ENCODE measurements around the gene SLC66A3. TPM values are rescaled to one million over a fixed set of nuclear protein-coding genes. Genes with fewer than 3 reads are reported as not detected.

Gene SLC66A3
- total RNA-seq, 1 experiment from 2014 or later = 12.5 TPM

DNA sequence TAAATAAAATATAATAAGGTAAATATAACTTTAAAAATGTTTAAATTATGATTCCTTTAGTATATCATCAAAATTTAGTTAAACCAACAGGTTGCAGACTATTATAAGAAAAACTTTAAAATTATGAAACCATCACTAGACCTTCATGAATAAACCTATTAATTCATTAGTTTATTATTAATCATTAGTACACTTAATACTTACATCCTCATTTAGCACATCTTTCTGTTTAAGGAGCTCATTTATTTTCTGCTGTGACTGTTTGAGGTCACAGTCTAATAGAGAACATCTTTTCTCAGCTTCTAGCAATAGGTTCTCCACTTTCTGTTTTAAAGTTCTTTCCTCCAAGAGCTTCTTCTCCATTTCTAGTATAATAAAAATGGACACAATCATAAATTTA is 52.8 kb downstream of the SLC66A3 start (continued):
- TF ChIP-seq, protein P1, sequence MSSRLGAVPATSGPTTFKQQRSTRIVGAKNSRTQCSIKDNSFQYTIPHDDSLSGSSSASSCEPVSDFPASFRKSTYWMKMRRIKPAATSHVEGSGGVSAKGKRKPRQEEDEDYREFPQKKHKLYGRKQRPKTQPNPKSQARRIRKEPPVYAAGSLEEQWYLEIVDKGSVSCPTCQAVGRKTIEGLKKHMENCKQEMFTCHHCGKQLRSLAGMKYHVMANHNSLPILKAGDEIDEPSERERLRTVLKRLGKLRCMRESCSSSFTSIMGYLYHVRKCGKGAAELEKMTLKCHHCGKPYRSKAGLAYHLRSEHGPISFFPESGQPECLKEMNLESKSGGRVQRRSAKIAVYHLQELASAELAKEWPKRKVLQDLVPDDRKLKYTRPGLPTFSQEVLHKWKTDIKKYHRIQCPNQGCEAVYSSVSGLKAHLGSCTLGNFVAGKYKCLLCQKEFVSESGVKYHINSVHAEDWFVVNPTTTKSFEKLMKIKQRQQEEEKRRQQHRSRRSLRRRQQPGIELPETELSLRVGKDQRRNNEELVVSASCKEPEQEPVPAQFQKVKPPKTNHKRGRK (CRISPR knock-in tag; IDR thresholded peaks at IDR 0.05; ENCODE audit: borderline replicate concordance) = no peak
- no peak for TF ChIP-seq ELF4 (CRISPR knock-in tag; IDR thresholded peaks at IDR 0.05; ENCODE audit: low read depth)

DNA sequence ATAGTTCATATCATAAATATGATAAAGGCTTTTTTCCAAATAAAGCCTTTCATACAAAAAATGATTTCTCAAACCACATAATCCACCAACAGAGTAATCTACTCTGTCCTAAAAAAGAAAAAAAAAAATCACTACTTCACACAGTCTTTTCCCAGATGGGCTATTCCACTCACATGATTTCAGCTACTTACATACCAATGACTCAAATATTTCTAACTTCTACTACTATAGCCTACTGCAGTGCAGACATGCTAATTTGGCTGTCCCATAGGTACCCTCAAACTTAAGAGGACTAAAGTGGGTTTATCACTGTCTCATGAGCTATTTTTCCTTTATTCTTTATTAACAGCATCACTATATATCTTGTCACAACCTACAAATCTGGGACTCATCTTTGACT is 57.4 kb downstream of the SLC66A3 start:
- Mint-ChIP-seq H3K4me3 (no peak overlapping the region), H3K27ac (no peak overlapping the region), H3K27me3 (ENCODE audit: low read depth) (no peaks in the 10 kb centered on the region), H3K36me3 (peaks cover 35% of the 10 kb centered on the region), H3K9me3 (no peaks in the 10 kb centered on the region), H3K4me1 (no peaks in the 10 kb centered on the region)
- TF ChIP-seq, protein P2, sequence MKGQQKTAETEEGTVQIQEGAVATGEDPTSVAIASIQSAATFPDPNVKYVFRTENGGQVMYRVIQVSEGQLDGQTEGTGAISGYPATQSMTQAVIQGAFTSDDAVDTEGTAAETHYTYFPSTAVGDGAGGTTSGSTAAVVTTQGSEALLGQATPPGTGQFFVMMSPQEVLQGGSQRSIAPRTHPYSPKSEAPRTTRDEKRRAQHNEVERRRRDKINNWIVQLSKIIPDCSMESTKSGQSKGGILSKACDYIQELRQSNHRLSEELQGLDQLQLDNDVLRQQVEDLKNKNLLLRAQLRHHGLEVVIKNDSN (CRISPR knock-in tag; IDR thresholded peaks at IDR 0.05) = no peak
- no peak for TF ChIP-seq TP53 (CRISPR knock-in tag; IDR thresholded peaks at IDR 0.05)
- TF ChIP-seq FOXK1 (CRISPR knock-in tag; IDR thresholded peaks at IDR 0.05) = no peak
- TF ChIP-seq, protein P3, sequence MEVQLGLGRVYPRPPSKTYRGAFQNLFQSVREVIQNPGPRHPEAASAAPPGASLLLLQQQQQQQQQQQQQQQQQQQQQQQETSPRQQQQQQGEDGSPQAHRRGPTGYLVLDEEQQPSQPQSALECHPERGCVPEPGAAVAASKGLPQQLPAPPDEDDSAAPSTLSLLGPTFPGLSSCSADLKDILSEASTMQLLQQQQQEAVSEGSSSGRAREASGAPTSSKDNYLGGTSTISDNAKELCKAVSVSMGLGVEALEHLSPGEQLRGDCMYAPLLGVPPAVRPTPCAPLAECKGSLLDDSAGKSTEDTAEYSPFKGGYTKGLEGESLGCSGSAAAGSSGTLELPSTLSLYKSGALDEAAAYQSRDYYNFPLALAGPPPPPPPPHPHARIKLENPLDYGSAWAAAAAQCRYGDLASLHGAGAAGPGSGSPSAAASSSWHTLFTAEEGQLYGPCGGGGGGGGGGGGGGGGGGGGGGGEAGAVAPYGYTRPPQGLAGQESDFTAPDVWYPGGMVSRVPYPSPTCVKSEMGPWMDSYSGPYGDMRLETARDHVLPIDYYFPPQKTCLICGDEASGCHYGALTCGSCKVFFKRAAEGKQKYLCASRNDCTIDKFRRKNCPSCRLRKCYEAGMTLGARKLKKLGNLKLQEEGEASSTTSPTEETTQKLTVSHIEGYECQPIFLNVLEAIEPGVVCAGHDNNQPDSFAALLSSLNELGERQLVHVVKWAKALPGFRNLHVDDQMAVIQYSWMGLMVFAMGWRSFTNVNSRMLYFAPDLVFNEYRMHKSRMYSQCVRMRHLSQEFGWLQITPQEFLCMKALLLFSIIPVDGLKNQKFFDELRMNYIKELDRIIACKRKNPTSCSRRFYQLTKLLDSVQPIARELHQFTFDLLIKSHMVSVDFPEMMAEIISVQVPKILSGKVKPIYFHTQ (CRISPR knock-in tag; IDR thresholded peaks at IDR 0.05) = no peak
- TF ChIP-seq, protein P4, sequence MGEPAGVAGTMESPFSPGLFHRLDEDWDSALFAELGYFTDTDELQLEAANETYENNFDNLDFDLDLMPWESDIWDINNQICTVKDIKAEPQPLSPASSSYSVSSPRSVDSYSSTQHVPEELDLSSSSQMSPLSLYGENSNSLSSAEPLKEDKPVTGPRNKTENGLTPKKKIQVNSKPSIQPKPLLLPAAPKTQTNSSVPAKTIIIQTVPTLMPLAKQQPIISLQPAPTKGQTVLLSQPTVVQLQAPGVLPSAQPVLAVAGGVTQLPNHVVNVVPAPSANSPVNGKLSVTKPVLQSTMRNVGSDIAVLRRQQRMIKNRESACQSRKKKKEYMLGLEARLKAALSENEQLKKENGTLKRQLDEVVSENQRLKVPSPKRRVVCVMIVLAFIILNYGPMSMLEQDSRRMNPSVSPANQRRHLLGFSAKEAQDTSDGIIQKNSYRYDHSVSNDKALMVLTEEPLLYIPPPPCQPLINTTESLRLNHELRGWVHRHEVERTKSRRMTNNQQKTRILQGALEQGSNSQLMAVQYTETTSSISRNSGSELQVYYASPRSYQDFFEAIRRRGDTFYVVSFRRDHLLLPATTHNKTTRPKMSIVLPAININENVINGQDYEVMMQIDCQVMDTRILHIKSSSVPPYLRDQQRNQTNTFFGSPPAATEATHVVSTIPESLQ (CRISPR knock-in tag; IDR thresholded peaks at IDR 0.05) = no peak
- ChIA-PET CTCF (no interaction called here), POLR2A (no interaction called here)
- no peak for ATAC-seq
- no peak for DNase-seq (ENCODE audit: low spot score)

DNA sequence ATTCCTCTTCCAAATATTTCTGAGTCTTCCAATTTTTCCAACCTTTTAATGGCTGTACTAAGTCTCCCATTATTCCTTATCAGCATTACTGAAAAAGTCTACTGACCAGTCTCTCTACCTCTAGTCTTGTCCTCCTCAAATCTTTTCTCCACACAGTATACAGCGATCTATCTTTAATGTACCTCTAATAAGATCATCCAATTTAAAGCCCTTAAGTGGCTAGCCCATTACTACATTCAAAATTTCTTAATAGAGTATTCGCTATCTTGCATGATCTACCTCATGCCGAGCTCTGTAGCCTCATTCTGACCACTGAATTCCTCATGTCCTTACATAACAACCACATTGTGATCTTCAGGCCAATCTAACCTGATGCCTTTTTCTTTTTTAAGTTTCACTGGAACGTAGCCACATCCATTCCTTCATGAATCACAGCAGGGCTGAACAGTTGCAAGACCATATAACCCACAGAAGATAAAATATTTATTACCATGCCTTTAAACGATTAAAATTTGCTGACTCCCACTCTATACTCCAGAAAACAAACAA is 57.9 kb downstream of the SLC66A3 start:
- DNase-seq (ENCODE audit: low spot score) = no peak
- POLR2A ChIA-PET = no interaction called here
- no peaks in the 10 kb centered on the region for H3K4me1 Mint-ChIP-seq

More for the DNA sequence above, 57.9 kb downstream of the SLC66A3 start:
- H3K4me3 Mint-ChIP-seq = no peak overlapping the region
- TF ChIP-seq, protein P5, sequence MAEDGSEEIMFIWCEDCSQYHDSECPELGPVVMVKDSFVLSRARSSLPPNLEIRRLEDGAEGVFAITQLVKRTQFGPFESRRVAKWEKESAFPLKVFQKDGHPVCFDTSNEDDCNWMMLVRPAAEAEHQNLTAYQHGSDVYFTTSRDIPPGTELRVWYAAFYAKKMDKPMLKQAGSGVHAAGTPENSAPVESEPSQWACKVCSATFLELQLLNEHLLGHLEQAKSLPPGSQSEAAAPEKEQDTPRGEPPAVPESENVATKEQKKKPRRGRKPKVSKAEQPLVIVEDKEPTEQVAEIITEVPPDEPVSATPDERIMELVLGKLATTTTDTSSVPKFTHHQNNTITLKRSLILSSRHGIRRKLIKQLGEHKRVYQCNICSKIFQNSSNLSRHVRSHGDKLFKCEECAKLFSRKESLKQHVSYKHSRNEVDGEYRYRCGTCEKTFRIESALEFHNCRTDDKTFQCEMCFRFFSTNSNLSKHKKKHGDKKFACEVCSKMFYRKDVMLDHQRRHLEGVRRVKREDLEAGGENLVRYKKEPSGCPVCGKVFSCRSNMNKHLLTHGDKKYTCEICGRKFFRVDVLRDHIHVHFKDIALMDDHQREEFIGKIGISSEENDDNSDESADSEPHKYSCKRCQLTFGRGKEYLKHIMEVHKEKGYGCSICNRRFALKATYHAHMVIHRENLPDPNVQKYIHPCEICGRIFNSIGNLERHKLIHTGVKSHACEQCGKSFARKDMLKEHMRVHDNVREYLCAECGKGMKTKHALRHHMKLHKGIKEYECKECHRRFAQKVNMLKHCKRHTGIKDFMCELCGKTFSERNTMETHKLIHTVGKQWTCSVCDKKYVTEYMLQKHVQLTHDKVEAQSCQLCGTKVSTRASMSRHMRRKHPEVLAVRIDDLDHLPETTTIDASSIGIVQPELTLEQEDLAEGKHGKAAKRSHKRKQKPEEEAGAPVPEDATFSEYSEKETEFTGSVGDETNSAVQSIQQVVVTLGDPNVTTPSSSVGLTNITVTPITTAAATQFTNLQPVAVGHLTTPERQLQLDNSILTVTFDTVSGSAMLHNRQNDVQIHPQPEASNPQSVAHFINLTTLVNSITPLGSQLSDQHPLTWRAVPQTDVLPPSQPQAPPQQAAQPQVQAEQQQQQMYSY (CRISPR knock-in tag; IDR thresholded peaks at IDR 0.05) = no peak
- TF ChIP-seq MYBL2 (CRISPR knock-in tag; IDR thresholded peaks at IDR 0.05) (no peak), FOXP1 (CRISPR knock-in tag; IDR thresholded peaks at IDR 0.05; ENCODE audit: borderline replicate concordance) (no peak)
- H3K9me3 Mint-ChIP-seq = no peaks in the 10 kb centered on the region
- H3K27ac Mint-ChIP-seq = no peak overlapping the region
- no peaks in the 10 kb centered on the region for H3K27me3 Mint-ChIP-seq (ENCODE audit: low read depth)
- H3K36me3 Mint-ChIP-seq = peaks cover 37% of the 10 kb centered on the region
- no peak for ATAC-seq
- CTCF ChIA-PET = no interaction called here
